A673 (cell line): Measurements from ENCODE around the gene TRA2B. TPM values are rescaled to one million over a fixed set of nuclear protein-coding genes. Genes with fewer than 3 reads are reported as not detected.

Experiments used
- BruUV-seq: library from RNA; stranded (reverse); fragments of 400-500 nt; replicated peaks from 2 replicates; lab custom pipeline; 2021; lab: Mats Ljungman, UMichigan
- CTCF ChIA-PET: fragments of 300-600 bp; sonication (Branson Sonifier 250); formaldehyde crosslinking; loops from one replicate; lab custom pipeline; 2022; ENCODE audit warnings: antibody characterized with exemption; lab: Charles Lee
- POLR2A ChIA-PET: fragments of 300-600 bp; sonication (Branson Sonifier 250); formaldehyde crosslinking; loops from one replicate; lab custom pipeline; 2022; ENCODE audit warnings: antibody characterized with exemption; ENCODE audit not compliant: low non-redundant PET; lab: Charles Lee
- DNase-seq: peaks from one replicate; pipeline ENCODE4 v3.0.0-alpha.2; 2015; ENCODE audit warnings: low spot score
- H3K27ac ChIP-seq: fragments of 200-600 bp; sonication (generic); 2 replicates; pipeline ENCODE4 v1.5.1; 2016; ENCODE audit warnings: mixed run types, low read depth, mild to moderate bottlenecking, mixed read lengths, antibody characterized with exemption, low read length; ENCODE audit not compliant: poor library complexity, severe bottlenecking
- H3K27me3 ChIP-seq: fragments of 200-600 bp; sonication (generic); replicated peaks from 2 replicates; pipeline ENCODE4 v1.6.1; 2017; ENCODE audit warnings: mixed run types, low read depth, mild to moderate bottlenecking, mixed read lengths, antibody characterized with exemption, low read length; ENCODE audit not compliant: insufficient read depth, poor library complexity
- H3K36me3 ChIP-seq: fragments of 200-600 bp; sonication (generic); 2 replicates; pipeline ENCODE4 v1.6.1; 2016; ENCODE audit warnings: mixed run types, mild to moderate bottlenecking, mixed read lengths, antibody characterized with exemption, low read length; ENCODE audit not compliant: insufficient read depth, poor library complexity, severe bottlenecking
- H3K4me1 ChIP-seq: fragments of 200-600 bp; sonication (generic); 2 replicates; pipeline ENCODE4 v1.6.1; 2017; ENCODE audit warnings: mixed run types, mild to moderate bottlenecking, mixed read lengths, antibody characterized with exemption, low read length; ENCODE audit not compliant: insufficient read depth, poor library complexity, severe bottlenecking
- H3K4me3 ChIP-seq: fragments of 200-600 bp; sonication (generic); 2 replicates; pipeline ENCODE4 v1.5.1; 2016; ENCODE audit warnings: low read depth, mixed run types, mild to moderate bottlenecking, mixed read lengths, low read length; ENCODE audit not compliant: poor library complexity, severe bottlenecking
- H3K9me3 ChIP-seq: fragments of 200-600 bp; sonication (generic); 2 replicates; pipeline ENCODE4 v1.6.1; 2016; ENCODE audit warnings: mixed run types, low read depth, mild to moderate bottlenecking, mixed read lengths, antibody characterized with exemption, low read length; ENCODE audit not compliant: poor library complexity, severe bottlenecking
- CTCF ChIP-seq: fragments of 300-800, 200-600 bp; sonication (generic); conservative IDR thresholded peaks from 2 replicates; pipeline ENCODE4 v1.5.1; 2017; ENCODE audit warnings: low read depth, mild to moderate bottlenecking, antibody characterized with exemption, low read length, moderate library complexity, mixed read lengths
- EZH2 ChIP-seq: fragments of 200-600 bp; sonication (generic); IDR thresholded peaks from 2 replicates; pipeline ENCODE4 v1.6.1; 2017; ENCODE audit warnings: borderline replicate concordance, low read depth, mild to moderate bottlenecking, mixed read lengths, antibody characterized with exemption, low read length; ENCODE audit not compliant: poor library complexity, severe bottlenecking
- intact Hi-C: fragments of 100-400 bp; cut with micrococcal nuclease; formaldehyde crosslinking; loops from one replicate; pipeline ENCODE4 v1.10.0; 2022; ENCODE audit not compliant: unreplicated experiment
- total RNA-seq: library from RNA; stranded (reverse); gene quantifications from 2 replicates; pipeline ENCODE4 v1.2.3, GENCODE V29; 2021

The TRA2B gene
- total RNA-seq, 1 experiment from 2014 or later: 339 TPM

DNA sequence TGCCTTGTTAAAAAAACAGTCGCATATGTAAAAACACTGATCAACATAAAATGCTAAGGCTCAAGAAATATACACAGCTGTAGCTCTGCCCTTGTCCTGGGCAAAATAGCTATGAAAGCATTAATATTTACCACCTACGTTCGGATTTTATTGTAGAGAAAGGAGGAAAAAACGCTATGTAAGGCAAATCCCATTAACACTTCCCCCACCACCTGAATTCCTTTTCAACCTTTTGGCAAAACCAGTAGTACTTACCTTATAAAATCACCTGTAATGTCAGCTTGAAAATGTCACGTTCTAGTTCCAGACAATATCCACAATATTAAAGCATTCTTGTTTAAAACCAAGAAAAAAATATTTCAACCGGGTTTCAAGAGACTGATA is 3.6 kb downstream of the TRA2B start:
- Histone ChIP-seq H3K4me1 (peaks cover 46% of the 10 kb centered on the region), H3K9me3 (no peaks in the 10 kb centered on the region), H3K27ac (no peak overlapping the region), H3K4me3 (peak overlapping the region; percentile 96), H3K27me3 (no peaks in the 10 kb centered on the region), H3K36me3 (peaks cover 36% of the 10 kb centered on the region)
- ChIA-PET CTCF (no interaction called here), POLR2A (interaction anchor here (0.6 kb wide), 1 partner anchor 10 kb away, joined by 3 read pairs; no protein-coding TSS in a partner anchor)
- intact Hi-C loops: no loop called here
- TF ChIP-seq CTCF (no peak), EZH2 (no peak)
- no TSS peak for BruUV-seq
- no peak for DNase-seq

- no peak for DNase-seq
- BruUV-seq: no TSS peak
- no peak overlapping the region for H3K27ac ChIP-seq
- intact Hi-C loops: no loop called here
- POLR2A ChIA-PET: interaction anchor here (0.6 kb wide), 3 partner anchors 10 to 382 kb away, joined by 3 read pairs; no protein-coding TSS in a partner anchor
- CTCF ChIA-PET: interaction anchor here (1.0 kb wide), 1 partner anchor 10 kb away, joined by 4 read pairs; no protein-coding TSS in a partner anchor
- H3K9me3 ChIP-seq: no peaks in the 10 kb centered on the region
- H3K36me3 ChIP-seq: peaks cover 42% of the 10 kb centered on the region
- H3K4me3 ChIP-seq: peak overlapping the region; percentile 96
- TF ChIP-seq CTCF (no peak), EZH2 (no peak)
- no peaks in the 10 kb centered on the region for H3K27me3 ChIP-seq
- H3K4me1 ChIP-seq: peaks cover 52% of the 10 kb centered on the region
Measured at GRCh38 chr3:185933374-185934173, 4.2 kb downstream of the TRA2B start.

GRCh38 chr3:185931777-185932612 is 5.8 kb downstream of the TRA2B start:
- intact Hi-C loops: no loop called here
- ChIA-PET POLR2A (interaction anchor here (0.6 kb wide), 2 partner anchors 119 to 271 kb away, joined by 3 to 4 read pairs; no protein-coding TSS in a partner anchor), CTCF (interaction anchor here (0.6 to 1.1 kb wide), 2 partner anchors 11 to 52 kb away, joined by 3 read pairs; no protein-coding TSS in a partner anchor)
- H3K36me3 ChIP-seq: peaks cover 58% of the 10 kb centered on the region
- H3K4me1 ChIP-seq: peaks cover 60% of the 10 kb centered on the region
- H3K27ac ChIP-seq: no peak overlapping the region
- no peaks in the 10 kb centered on the region for H3K27me3 ChIP-seq
- H3K4me3 ChIP-seq: peak overlapping the region; percentile 96
- no peaks in the 10 kb centered on the region for H3K9me3 ChIP-seq
- no peak for DNase-seq
- no peak for TF ChIP-seq EZH2
- no peak for TF ChIP-seq CTCF
- BruUV-seq: no TSS peak
